Caco-2 (cell line): ENCODE measurements around the gene SPG11. TPM values are rescaled to one million over a fixed set of nuclear protein-coding genes. Genes with fewer than 3 reads are reported as not detected.
"Not testable (repeated sequence)": the region's sequence is repeated elsewhere in the genome, so short reads cannot be mapped to it uniquely, and the experiment has no call there.

Experiments
- BruUV-seq: library from RNA; stranded (reverse); fragments of 400-500 nt; replicated peaks from 2 replicates; lab custom pipeline; 2021; lab: Mats Ljungman, UMichigan
- CTCF ChIA-PET: fragments of 300-600 bp; sonication (Branson Sonifier 250); formaldehyde crosslinking; loops from one replicate; lab custom pipeline; 2022; ENCODE audit warnings: antibody characterized with exemption; lab: Charles Lee
- POLR2A ChIA-PET: fragments of 300-600 bp; sonication (Branson Sonifier 250); formaldehyde crosslinking; loops from one replicate; lab custom pipeline; 2022; ENCODE audit warnings: antibody characterized with exemption; lab: Charles Lee
- DNase-seq, 2 experiments: peaks; one replicate each; pipeline versions ENCODE4 v3.0.0 to v3.0.0-alpha.2; 2020 to 2022
- H3K27me3 ChIP-seq: replicated peaks from 2 replicates; pipeline ENCODE4 v1.6.0; 2011; ENCODE audit warnings: low read length; ENCODE audit not compliant: control insufficient read depth, insufficient read depth
- H3K36me3 ChIP-seq: 2 replicates; pipeline ENCODE4 v1.5.1; 2011; ENCODE audit warnings: low read length; ENCODE audit not compliant: control insufficient read depth, insufficient read depth
- H3K4me1 ChIP-seq: fragments of 250-450 bp; sonication (Bioruptor Pico); 2 replicates; pipeline ENCODE4 v1.5.1; 2020; ENCODE audit warnings: mild to moderate bottlenecking
- H3K4me3 ChIP-seq: 2 replicates; pipeline ENCODE4 v1.5.1; 2011; ENCODE audit warnings: low read depth, mild to moderate bottlenecking, control low read depth, low read length
- H3K9me3 ChIP-seq: fragments of 250-450 bp; sonication (Bioruptor Pico); 2 replicates; pipeline ENCODE4 v1.5.1; 2020; ENCODE audit warnings: mild to moderate bottlenecking, moderate library complexity
- H3K27ac Mint-ChIP-seq: one replicate; pipeline ENCODE4 v1.8.0; 2022; ENCODE audit warnings: mixed read lengths; ENCODE audit not compliant: unreplicated experiment
- H3K27me3 Mint-ChIP-seq: one replicate; pipeline ENCODE4 v1.8.0; 2022; ENCODE audit warnings: mixed read lengths; ENCODE audit not compliant: insufficient read depth, unreplicated experiment
- H3K36me3 Mint-ChIP-seq: one replicate; pipeline ENCODE4 v1.8.0; 2022; ENCODE audit warnings: mild to moderate bottlenecking, mixed read lengths; ENCODE audit not compliant: insufficient read depth, unreplicated experiment
- H3K4me1 Mint-ChIP-seq: one replicate; pipeline ENCODE4 v1.8.0; 2022; ENCODE audit warnings: low read depth, mixed read lengths; ENCODE audit not compliant: unreplicated experiment
- H3K4me3 Mint-ChIP-seq: one replicate; pipeline ENCODE4 v1.8.0; 2022; ENCODE audit warnings: mild to moderate bottlenecking, moderate library complexity, mixed read lengths; ENCODE audit not compliant: unreplicated experiment
- H3K9me3 Mint-ChIP-seq: one replicate; pipeline ENCODE4 v1.8.0; 2022; ENCODE audit warnings: mixed read lengths; ENCODE audit not compliant: unreplicated experiment
- CTCF ChIP-seq, 2 experiments: fragments of 200-600 bp in 1 of 2; IDR thresholded peaks; 1 replicate in 1 of 2; 2 replicates in 1 of 2; pipeline versions ENCODE4 v1.5.1 to v1.8.0; 2011 to 2022; ENCODE audit warnings: antibody characterized with exemption in 1 of 2, control low read depth in 1 of 2, inconsistent platforms in 1 of 2, low read depth in 1 of 2, low read length in 1 of 2, mild to moderate bottlenecking in 1 of 2, moderate library complexity in 1 of 2; ENCODE audit not compliant: insufficient read depth in 1 of 2, severe bottlenecking in 1 of 2, unreplicated experiment in 1 of 2
- intact Hi-C: fragments of 100-400 bp; cut with micrococcal nuclease; formaldehyde crosslinking; loops from one replicate; pipeline ENCODE4 v1.10.0; 2022; ENCODE audit not compliant: unreplicated experiment
- total RNA-seq: library from RNA; stranded (reverse); gene quantifications from 2 replicates; pipeline ENCODE4 v1.2.3, GENCODE V29; 2022

The SPG11 gene
- total RNA-seq, 1 experiment from 2014 or later: 43.3 TPM

- H3K4me1 ChIP-seq: no peaks in the 10 kb centered on the region
- H3K4me1 Mint-ChIP-seq: no peaks in the 10 kb centered on the region
- H3K4me3 Mint-ChIP-seq: no peak overlapping the region
- H3K36me3 Mint-ChIP-seq: peaks cover 64% of the 10 kb centered on the region
- H3K27ac Mint-ChIP-seq: no peak overlapping the region
- CTCF ChIA-PET: no interaction called here
- no peak for TF ChIP-seq CTCF (IDR thresholded peaks at IDR 0.05; ENCODE audit: insufficient read depth in 1 of 2, low read depth in 1 of 2, low read length in 1 of 2, severe bottlenecking in 1 of 2, unreplicated experiment in 1 of 2)
- peaks cover 13% of the 10 kb centered on the region for H3K36me3 ChIP-seq
- no peak for DNase-seq
- H3K27me3 ChIP-seq: no peaks in the 10 kb centered on the region
- POLR2A ChIA-PET: no interaction called here
- H3K4me3 ChIP-seq: no peak overlapping the region
- no peaks in the 10 kb centered on the region for H3K27me3 Mint-ChIP-seq
- 0 out of 2 replicates have a peak, but pooled peaks cover 3% of the 10 kb centered on the region for H3K9me3 ChIP-seq
- BruUV-seq: no TSS peak
- intact Hi-C loops: no loop called here
- no peaks in the 10 kb centered on the region for H3K9me3 Mint-ChIP-seq
These were observed 95.1 kb downstream of the SPG11 start for GRCh38 chr15:44568338-44568737.

GRCh38 chr15:44566155-44566540 lies 97.3 kb downstream of the SPG11 start:
- no peak overlapping the region for H3K27ac Mint-ChIP-seq
- no peak overlapping the region for H3K4me3 Mint-ChIP-seq
- BruUV-seq: no TSS peak
- TF ChIP-seq CTCF (IDR thresholded peaks at IDR 0.05; ENCODE audit: insufficient read depth in 1 of 2, low read depth in 1 of 2, low read length in 1 of 2, severe bottlenecking in 1 of 2, unreplicated experiment in 1 of 2): no peak
- no peaks in the 10 kb centered on the region for H3K27me3 Mint-ChIP-seq
- H3K36me3 Mint-ChIP-seq: peaks cover 66% of the 10 kb centered on the region
- no peaks in the 10 kb centered on the region for H3K9me3 Mint-ChIP-seq
- ChIA-PET CTCF (no interaction called here), POLR2A (no interaction called here)
- peaks cover 13% of the 10 kb centered on the region for H3K36me3 ChIP-seq
- H3K4me3 ChIP-seq: no peak overlapping the region
- no peaks in the 10 kb centered on the region for H3K4me1 Mint-ChIP-seq
- no peaks in the 10 kb centered on the region for H3K4me1 ChIP-seq
- intact Hi-C loops: no loop called here
- H3K27me3 ChIP-seq: no peaks in the 10 kb centered on the region
- H3K9me3 ChIP-seq: 0 out of 2 replicates have a peak, but pooled peaks cover 3% of the 10 kb centered on the region
- no peak for DNase-seq

- intact Hi-C loops: no loop called here
- no peak overlapping the region for H3K27ac Mint-ChIP-seq
- peaks cover 69% of the 10 kb centered on the region for H3K36me3 Mint-ChIP-seq
- peaks cover 13% of the 10 kb centered on the region for H3K36me3 ChIP-seq
- H3K4me3 Mint-ChIP-seq: no peak overlapping the region
- ChIA-PET CTCF (no interaction called here), POLR2A (no interaction called here)
- no peaks in the 10 kb centered on the region for H3K27me3 ChIP-seq
- no peaks in the 10 kb centered on the region for H3K4me1 ChIP-seq
- no peak overlapping the region for H3K4me3 ChIP-seq
- no peaks in the 10 kb centered on the region for H3K27me3 Mint-ChIP-seq
- H3K9me3 ChIP-seq: 0 out of 2 replicates have a peak, but pooled peaks cover 3% of the 10 kb centered on the region
- no peak for DNase-seq
- no peaks in the 10 kb centered on the region for H3K4me1 Mint-ChIP-seq
- no peak for TF ChIP-seq CTCF (IDR thresholded peaks at IDR 0.05; ENCODE audit: insufficient read depth in 1 of 2, low read depth in 1 of 2, low read length in 1 of 2, severe bottlenecking in 1 of 2, unreplicated experiment in 1 of 2)
- BruUV-seq: no TSS peak
- H3K9me3 Mint-ChIP-seq: no peaks in the 10 kb centered on the region
These were observed 97.9 kb downstream of the SPG11 start for GRCh38 chr15:44565387-44566154.

- not testable (repeated sequence) for H3K27ac Mint-ChIP-seq, H3K27me3 ChIP-seq
These were observed 102.5 kb downstream of the SPG11 start for GRCh38 chr15:44560926-44561325.

More at GRCh38 chr15:44560926-44561325, 102.5 kb downstream of the SPG11 start:
- H3K27me3 Mint-ChIP-seq, H3K4me1 ChIP-seq, DNase-seq, H3K4me3 ChIP-seq, intact Hi-C loops, H3K36me3 ChIP-seq, H3K9me3 ChIP-seq, POLR2A ChIA-PET, CTCF ChIA-PET, H3K4me1 Mint-ChIP-seq, BruUV-seq, H3K9me3 Mint-ChIP-seq, H3K4me3 Mint-ChIP-seq: not testable (repeated sequence)
- peaks cover 84% of the 10 kb centered on the region for H3K36me3 Mint-ChIP-seq
